Suprapubic skin (tissue), 4 donors: ENCODE results near the gene COG5. TPM values are rescaled to one million over a fixed set of nuclear protein-coding genes. Genes with fewer than 3 reads are reported as not detected.

Experiments used
- DNase-seq, 2 donors: peaks; one replicate each; pipeline ENCODE4 v3.0.0-alpha.2; 2019; ENCODE audit warnings: low spot score in 2 of 2
- H3K27ac ChIP-seq: fragments of 200-600 bp; sonication (generic); one replicate; pipeline ENCODE4 v1.5.1; 2019
- H3K27me3 ChIP-seq: fragments of 200-600 bp; sonication (generic); one replicate; pipeline ENCODE4 v1.5.1; 2019
- H3K36me3 ChIP-seq: fragments of 200-600 bp; sonication (generic); one replicate; pipeline ENCODE4 v1.5.1; 2019
- H3K4me1 ChIP-seq: fragments of 200-600 bp; sonication (generic); one replicate; pipeline ENCODE4 v1.5.1; 2019
- H3K4me3 ChIP-seq: fragments of 200-600 bp; sonication (generic); one replicate; pipeline ENCODE4 v1.5.1; 2019; ENCODE audit warnings: mild to moderate bottlenecking
- H3K9me3 ChIP-seq: fragments of 200-600 bp; sonication (generic); one replicate; pipeline ENCODE4 v1.5.1; 2019
- CTCF ChIP-seq, 2 donors: fragments of 200-600 bp in 1 of 2; fragments of 450-650 bp in 1 of 2; sonication (generic) in 1 of 2; IDR thresholded peaks; one replicate each; pipeline ENCODE4 v1.5.1; 2016 to 2019; ENCODE audit warnings: antibody characterized with exemption in 2 of 2, mild to moderate bottlenecking in 1 of 2, moderate library complexity in 1 of 2
- EP300 ChIP-seq: sonication (generic); formaldehyde crosslinking; IDR thresholded peaks from one replicate; pipeline ENCODE4 v1.6.1; 2017; ENCODE audit warnings: antibody characterized with exemption
- POLR2A ChIP-seq, 2 donors: fragments of 450-650 bp; IDR thresholded peaks; one replicate each; pipeline ENCODE4 v1.6.1; 2017; ENCODE audit warnings: antibody characterized with exemption in 2 of 2, mild to moderate bottlenecking in 2 of 2, moderate library complexity in 2 of 2
- POLR2AphosphoS5 ChIP-seq, 3 donors: sonication (generic); formaldehyde crosslinking; IDR thresholded peaks; one replicate each; pipeline ENCODE4 v1.6.1; 2017; ENCODE audit warnings: antibody characterized with exemption in 3 of 3
- WGBS: methylation state at CpG from one replicate; pipeline ENCODE4 v1.1.5; 2018; 5-methylcytosine and 5-hydroxymethylcytosine counted together
- total RNA-seq, 4 donors: library from RNA; depleted of rRNA; stranded (reverse); fragments of >200 nt; gene quantifications; one replicate each; pipeline ENCODE4 v1.1.0, GENCODE V29; 2016

Gene COG5
- 10 to 100 TPM; 31.1 to 60.1 (median 53.7) TPM for total RNA-seq

GRCh38 chr7:107563775-107564552 lies at the start of gene COG5, which contains the start of gene DUS4L:
COG5 (minus strand) TSS chr7:107563920; CDS start chr7:107563896, 24 bp downstream.
DUS4L (plus strand) TSS chr7:107563971; CDS start chr7:107567071, 3,100 bp downstream.
- H3K4me1 ChIP-seq = peaks cover 50% of the 10 kb centered on the region
- WGBS = 3% methylated on average over 13 of the region's 55 CpGs
- TF ChIP-seq CTCF (IDR thresholded peaks at IDR 0.05) (no peak), POLR2AphosphoS5 (IDR thresholded peaks at IDR 0.05) (peak in 2 of 3 donors; percentile 64 to 72), POLR2A (IDR thresholded peaks at IDR 0.05) (peak in 1 of 2 donors; percentile 58)
- peak within 1 kb of the TSS; percentile 99 for H3K27ac ChIP-seq
- H3K27me3 ChIP-seq = no peaks in the 10 kb centered on the region
- DNase-seq = peak; percentile 86 to 88
- H3K4me3 ChIP-seq = peak within 1 kb of the TSS; percentile 100
- no peaks in the 10 kb centered on the region for H3K9me3 ChIP-seq
- H3K36me3 ChIP-seq = peaks cover 3% of the 10 kb centered on the region

DNA sequence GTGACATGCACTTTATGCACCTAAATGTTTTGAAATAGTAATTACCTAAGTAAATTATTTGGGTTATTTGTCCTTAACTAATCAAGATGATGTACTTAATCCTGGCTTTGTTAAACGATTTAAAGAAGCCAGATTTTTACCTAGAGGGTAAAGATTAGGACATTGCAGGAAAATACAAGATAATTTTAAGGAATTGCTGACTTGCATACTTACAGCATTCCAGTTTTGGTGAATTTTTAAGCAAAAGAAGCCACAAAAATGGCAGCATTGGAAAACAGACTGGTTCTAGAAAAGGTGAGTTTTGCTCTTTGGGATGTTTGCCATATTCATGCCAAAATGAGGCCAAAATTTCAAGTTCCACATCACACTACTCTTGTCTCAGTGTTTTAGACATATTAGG lies 49.7 kb upstream of the COG5 start:
- H3K4me3 ChIP-seq = no peak overlapping the region
- no peaks in the 10 kb centered on the region for H3K27me3 ChIP-seq
- peaks cover 4% of the 10 kb centered on the region for H3K4me1 ChIP-seq
- no peak for DNase-seq
- 86% methylated on average over 1 of the region's 1 CpG for WGBS
- H3K27ac ChIP-seq = no peak overlapping the region
- TF ChIP-seq POLR2A (IDR thresholded peaks at IDR 0.05) (no peak), POLR2AphosphoS5 (IDR thresholded peaks at IDR 0.05) (no peak)
- no peaks in the 10 kb centered on the region for H3K9me3 ChIP-seq
- peaks cover 30% of the 10 kb centered on the region for H3K36me3 ChIP-seq

- no peak overlapping the region for H3K27ac ChIP-seq
- H3K9me3 ChIP-seq = no peaks in the 10 kb centered on the region
- peaks cover 28% of the 10 kb centered on the region for H3K36me3 ChIP-seq
- no peaks in the 10 kb centered on the region for H3K27me3 ChIP-seq
- DNase-seq = no peak
- WGBS = 98% methylated on average over 1 of the region's 1 CpG
- TF ChIP-seq POLR2AphosphoS5 (IDR thresholded peaks at IDR 0.05) (no peak), CTCF (IDR thresholded peaks at IDR 0.05) (no peak), EP300 (no peak), POLR2A (IDR thresholded peaks at IDR 0.05) (no peak)
- H3K4me1 ChIP-seq = peaks cover 4% of the 10 kb centered on the region
- H3K4me3 ChIP-seq = no peak overlapping the region
Measured at GRCh38 chr7:107610323-107610722, 46.6 kb upstream of the COG5 start.

DNA sequence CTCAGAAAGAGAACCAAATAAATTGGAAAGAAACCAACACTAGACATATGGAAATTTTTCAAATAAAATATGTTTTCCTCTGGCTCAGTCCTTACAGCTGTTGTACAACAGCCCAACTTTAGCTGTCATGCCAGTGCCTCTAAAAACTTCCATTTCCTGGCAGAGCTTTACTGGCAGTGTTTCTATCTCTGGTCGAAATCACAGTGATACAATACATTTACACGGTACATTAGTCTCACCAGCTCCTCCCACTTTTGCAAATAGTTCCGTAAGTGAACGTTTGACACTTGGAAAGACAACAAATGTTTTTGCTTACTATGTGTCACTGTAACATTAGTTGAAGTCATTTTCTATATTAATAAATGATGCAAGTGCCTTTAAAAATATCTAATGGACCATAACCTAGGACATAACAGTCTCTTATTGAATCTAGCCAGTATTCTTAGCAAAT lies 46.1 kb upstream of the COG5 start:
- H3K4me1 ChIP-seq = peaks cover 4% of the 10 kb centered on the region
- H3K27ac ChIP-seq = no peak overlapping the region
- no peaks in the 10 kb centered on the region for H3K9me3 ChIP-seq
- 29% methylated on average over 4 of the region's 4 CpGs for WGBS
- no peak for DNase-seq
- no peak for TF ChIP-seq POLR2A (IDR thresholded peaks at IDR 0.05)
- TF ChIP-seq POLR2AphosphoS5 (IDR thresholded peaks at IDR 0.05) = no peak
- no peaks in the 10 kb centered on the region for H3K27me3 ChIP-seq
- no peak overlapping the region for H3K4me3 ChIP-seq
- H3K36me3 ChIP-seq = peaks cover 25% of the 10 kb centered on the region

GRCh38 chr7:107606303-107606702 lies 42.6 kb upstream of the COG5 start:
- Histone ChIP-seq H3K36me3 (peaks cover 10% of the 10 kb centered on the region), H3K27me3 (no peaks in the 10 kb centered on the region), H3K9me3 (no peaks in the 10 kb centered on the region), H3K27ac (no peak overlapping the region), H3K4me1 (peaks cover 4% of the 10 kb centered on the region), H3K4me3 (no peak overlapping the region)
- TF ChIP-seq POLR2AphosphoS5 (IDR thresholded peaks at IDR 0.05) (no peak), POLR2A (IDR thresholded peaks at IDR 0.05) (no peak), CTCF (IDR thresholded peaks at IDR 0.05) (no peak), EP300 (no peak)
- no peak for DNase-seq
- WGBS = 91% methylated on average over 1 of the region's 1 CpG

DNA sequence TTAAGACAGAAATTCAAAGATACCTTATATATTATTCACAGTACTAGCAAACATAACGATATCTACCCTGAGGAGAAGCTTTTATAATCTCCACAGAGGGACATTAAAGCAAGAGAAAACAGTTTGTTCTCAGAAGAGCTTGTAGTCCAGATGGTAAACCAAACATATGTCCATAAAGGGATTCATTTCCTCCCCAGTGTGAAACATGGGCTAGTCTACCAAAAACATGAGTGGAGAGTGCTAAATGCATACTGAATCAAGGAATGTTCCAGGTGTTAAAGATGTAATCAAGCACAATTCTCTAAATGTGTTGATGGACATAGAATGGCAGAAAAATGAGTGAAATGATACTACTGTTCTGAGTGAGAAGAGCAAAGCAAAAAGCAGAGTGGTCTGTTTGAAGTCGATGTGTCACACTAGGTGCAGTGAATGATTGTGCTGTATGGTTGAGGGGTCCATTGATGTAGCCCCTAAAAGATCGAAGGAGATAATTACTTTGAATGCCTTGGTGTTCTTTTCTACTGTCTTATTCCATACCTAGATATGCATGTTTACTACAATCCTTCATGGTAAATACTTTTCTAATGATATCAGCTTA lies 41.6 kb upstream of the COG5 start:
- WGBS = 89% methylated on average over 3 of the region's 3 CpGs
- no peaks in the 10 kb centered on the region for H3K9me3 ChIP-seq
- TF ChIP-seq CTCF (IDR thresholded peaks at IDR 0.05) = no peak
- no peak for DNase-seq
- H3K36me3 ChIP-seq = peaks cover 20% of the 10 kb centered on the region
- H3K27ac ChIP-seq = no peak overlapping the region
- H3K4me3 ChIP-seq = no peak overlapping the region
- peaks cover 4% of the 10 kb centered on the region for H3K4me1 ChIP-seq
- H3K27me3 ChIP-seq = no peaks in the 10 kb centered on the region
